GM10248 (cell line): Measurements from ENCODE around the gene LRRC30.
"Not testable (repeated sequence)": the region's sequence is repeated elsewhere in the genome, so short reads cannot be mapped to it uniquely, and the experiment has no call there.

Experiments used
- CTCF ChIA-PET: fragments of 300-600 bp; sonication (Branson Sonifier 250); formaldehyde crosslinking; extraction: SDS; loops from one replicate; lab custom pipeline; 2021; ENCODE audit warnings: antibody characterized with exemption; lab: Yijun Ruan, JAX
- POLR2A ChIA-PET: fragments of 350-650 bp; sonication (Branson Sonifier 250); formaldehyde crosslinking; extraction: SDS; loops from one replicate; lab custom pipeline; 2020; ENCODE audit warnings: antibody characterized with exemption; lab: Yijun Ruan, JAX
- DNase-seq: peaks from one replicate; pipeline ENCODE4 v3.0.0; 2012; ENCODE audit errors: extremely low spot score
- CTCF ChIP-seq: IDR thresholded peaks from 2 replicates; pipeline ENCODE4 v1.5.1; 2012; ENCODE audit warnings: mild to moderate bottlenecking, low read depth; ENCODE audit errors: extremely low read depth, missing control alignments, control extremely low read depth

The LRRC30 gene

GRCh38 chr18:7197854-7198253 is 33.0 kb upstream of the LRRC30 start:
- ChIA-PET CTCF (no interaction called here), POLR2A (no interaction called here)
- no peak for TF ChIP-seq CTCF
- no peak for DNase-seq

DNA sequence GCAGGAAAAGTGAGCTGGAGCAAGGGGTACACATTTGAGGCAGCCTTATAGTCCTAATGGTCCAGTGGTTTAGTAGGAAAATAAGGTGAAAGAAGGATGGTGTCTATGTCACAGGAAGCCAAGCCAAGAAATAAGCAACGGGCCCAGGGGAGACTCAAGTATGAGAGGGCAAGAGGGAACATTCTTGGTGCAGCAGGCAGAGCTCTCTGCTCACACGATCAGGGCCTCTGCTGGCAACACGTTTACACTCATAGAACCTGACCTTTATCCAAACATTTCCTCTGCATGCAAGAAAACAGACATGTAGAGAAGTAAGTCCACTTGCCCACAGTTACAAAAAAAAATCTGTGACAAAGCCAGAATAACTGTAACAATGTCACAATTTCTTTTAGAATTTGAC is 32.6 kb upstream of the LRRC30 start:
- POLR2A ChIA-PET, result no interaction called here
- DNase-seq, result no peak
- CTCF ChIA-PET, result no interaction called here
- no peak for TF ChIP-seq CTCF

GRCh38 chr18:7201096-7201495 is 29.8 kb upstream of the LRRC30 start:
- no peak for DNase-seq
- ChIA-PET CTCF (interaction anchor here (1.3 kb wide), 1 partner anchor 10 kb away, joined by 3 read pairs; no protein-coding TSS in a partner anchor), POLR2A (no interaction called here)
- no peak for TF ChIP-seq CTCF

GRCh38 chr18:7202169-7202568 is 28.7 kb upstream of the LRRC30 start:
- TF ChIP-seq CTCF, result no peak
- no peak for DNase-seq
- ChIA-PET CTCF (no interaction called here), POLR2A (no interaction called here)

- CTCF ChIA-PET, POLR2A ChIA-PET, DNase-seq: not testable (repeated sequence)
These were observed 27.3 kb upstream of the LRRC30 start for GRCh38 chr18:7203601-7204000.

GRCh38 chr18:7205346-7205745 is 25.5 kb upstream of the LRRC30 start:
- DNase-seq, result no peak
- CTCF ChIA-PET, result no interaction called here
- POLR2A ChIA-PET, result no interaction called here
- no peak for TF ChIP-seq CTCF

GRCh38 chr18:7206217-7206616 is 24.7 kb upstream of the LRRC30 start:
- no peak for TF ChIP-seq CTCF
- ChIA-PET CTCF (interaction anchor here (1.3 kb wide), 1 partner anchor 14 kb away, joined by 3 read pairs; no protein-coding TSS in a partner anchor), POLR2A (no interaction called here)
- no peak for DNase-seq
